Dermis microvascular lymphatic vessel endothelial cell (primary cell): ENCODE measurements around the gene CYBB. TPM values are rescaled to one million over a fixed set of nuclear protein-coding genes. Genes with fewer than 3 reads are reported as not detected.

Experiments
- DNase-seq, 2 donors: peaks; one replicate each; pipeline versions ENCODE4 v3.0.0 to v3.0.0-alpha.2; 2010; ENCODE audit warnings: low read depth in 2 of 2
- total RNA-seq: library from RNA; depleted of rRNA; stranded (reverse); fragments of >200 nt; gene quantifications from 2 replicates; pipeline ENCODE4 v1.2.1, GENCODE V29; 2014

CYBB gene
- total RNA-seq, 1 donor from 2014 or later: not detected

- DNase-seq: no peak
These were observed 5.7 kb downstream of the CYBB start for GRCh38 chrX:37785569-37785968.

- no peak for DNase-seq
These were observed 7.0 kb downstream of the CYBB start for GRCh38 chrX:37786624-37787422.

- DNase-seq: no peak
These were observed 7.6 kb downstream of the CYBB start for GRCh38 chrX:37787423-37787869.

GRCh38 chrX:37796310-37796709, 16.5 kb downstream of the CYBB start:
- DNase-seq: no peak

GRCh38 chrX:37796805-37797204, 16.9 kb downstream of the CYBB start:
- DNase-seq: no peak

GRCh38 chrX:37799936-37800335, 20.1 kb downstream of the CYBB start:
- no peak for DNase-seq

GRCh38 chrX:37800717-37801116, 20.9 kb downstream of the CYBB start:
- DNase-seq: no peak

- DNase-seq: no peak
These were observed 22.2 kb downstream of the CYBB start for GRCh38 chrX:37802028-37802427.

- DNase-seq: no peak
These were observed 23.2 kb downstream of the CYBB start for GRCh38 chrX:37803057-37803456.

GRCh38 chrX:37809970-37810369, 30.1 kb downstream of the CYBB start:
- no peak for DNase-seq

- DNase-seq: no peak
These were observed 32.3 kb downstream of the CYBB start for GRCh38 chrX:37812110-37812509.

GRCh38 chrX:37813570-37813969, 33.7 kb downstream of the CYBB start:
- no peak for DNase-seq

GRCh38 chrX:37815366-37815765, 35.5 kb downstream of the CYBB start:
- no peak for DNase-seq

GRCh38 chrX:37816766-37817165, 36.9 kb downstream of the CYBB start:
- DNase-seq: no peak

- no peak for DNase-seq
These were observed 37.3 kb downstream of the CYBB start for GRCh38 chrX:37817176-37817575.

- no peak for DNase-seq
These were observed 37.7 kb downstream of the CYBB start for GRCh38 chrX:37817579-37817978.

- DNase-seq: no peak
These were observed 38.2 kb downstream of the CYBB start for GRCh38 chrX:37818031-37818430.

GRCh38 chrX:37820646-37821045, 40.8 kb downstream of the CYBB start:
- DNase-seq: no peak

GRCh38 chrX:37824491-37825214, 44.8 kb downstream of the CYBB start:
- DNase-seq: no peak

- peak; percentile 12 to 35 for DNase-seq
These were observed 45.5 kb downstream of the CYBB start for GRCh38 chrX:37825215-37825842.

GRCh38 chrX:37829721-37830120, 49.9 kb downstream of the CYBB start:
- DNase-seq: no peak

- DNase-seq: no peak
These were observed 50.5 kb downstream of the CYBB start for GRCh38 chrX:37830371-37830770.
